Measurements from ENCODE around the gene TRAP1.

The TRAP1 gene

GRCh38 chr16:3745751-3746355 lies 28.5 kb upstream of the TRAP1 start:
- peaks cover 63% of the 10 kb centered on the region for H3K36me3 Mint-ChIP-seq
- no peaks in the 10 kb centered on the region for H3K27me3 Mint-ChIP-seq
- H3K9me3 Mint-ChIP-seq = no peaks in the 10 kb centered on the region
- H3K4me1 Mint-ChIP-seq = peaks cover 10% of the 10 kb centered on the region
- no peak overlapping the region for H3K27ac Mint-ChIP-seq
- H3K4me3 Mint-ChIP-seq = no peak overlapping the region
- CTCF ChIA-PET = no interaction called here
- no peak for DNase-seq

- no peak for DNase-seq
- Mint-ChIP-seq H3K9me3 (no peaks in the 10 kb centered on the region), H3K27me3 (no peaks in the 10 kb centered on the region), H3K27ac (no peak overlapping the region), H3K4me3 (no peak overlapping the region), H3K36me3 (peaks cover 59% of the 10 kb centered on the region), H3K4me1 (no peaks in the 10 kb centered on the region)
- CTCF ChIA-PET = interaction anchor here (0.6 kb wide), 2 partner anchors 54 to 119 kb away, joined by 3 to 4 read pairs; no protein-coding TSS in a partner anchor
Observed at GRCh38 chr16:3744018-3744417, 26.7 kb upstream of the TRAP1 start.

GRCh38 chr16:3740934-3741333 lies 23.6 kb upstream of the TRAP1 start:
- Mint-ChIP-seq H3K4me1 (no peaks in the 10 kb centered on the region), H3K27ac (no peak overlapping the region), H3K9me3 (no peaks in the 10 kb centered on the region), H3K36me3 (peaks cover 64% of the 10 kb centered on the region), H3K4me3 (no peak overlapping the region), H3K27me3 (no peaks in the 10 kb centered on the region)
- no peak for DNase-seq
- CTCF ChIA-PET = no interaction called here

GRCh38 chr16:3740186-3740585 lies 22.9 kb upstream of the TRAP1 start:
- no peak overlapping the region for H3K4me3 Mint-ChIP-seq
- H3K27me3 Mint-ChIP-seq = no peaks in the 10 kb centered on the region
- no peak for DNase-seq
- no peaks in the 10 kb centered on the region for H3K4me1 Mint-ChIP-seq
- no peak overlapping the region for H3K27ac Mint-ChIP-seq
- CTCF ChIA-PET = no interaction called here
- H3K9me3 Mint-ChIP-seq = no peaks in the 10 kb centered on the region
- peaks cover 63% of the 10 kb centered on the region for H3K36me3 Mint-ChIP-seq

- no peaks in the 10 kb centered on the region for H3K27me3 Mint-ChIP-seq
- no peak overlapping the region for H3K27ac Mint-ChIP-seq
- H3K36me3 Mint-ChIP-seq = peaks cover 64% of the 10 kb centered on the region
- DNase-seq = no peak
- no peak overlapping the region for H3K4me3 Mint-ChIP-seq
- CTCF ChIA-PET = no interaction called here
- no peaks in the 10 kb centered on the region for H3K4me1 Mint-ChIP-seq
- no peaks in the 10 kb centered on the region for H3K9me3 Mint-ChIP-seq
Observed at GRCh38 chr16:3739636-3740035, 22.3 kb upstream of the TRAP1 start.

- Mint-ChIP-seq H3K27ac (no peak overlapping the region), H3K4me3 (no peak overlapping the region), H3K4me1 (no peaks in the 10 kb centered on the region), H3K27me3 (no peaks in the 10 kb centered on the region), H3K36me3 (peaks cover 61% of the 10 kb centered on the region), H3K9me3 (no peaks in the 10 kb centered on the region)
- DNase-seq = no peak
- CTCF ChIA-PET = no interaction called here
Observed at GRCh38 chr16:3738541-3738940, 21.2 kb upstream of the TRAP1 start.

- no peak for DNase-seq
- CTCF ChIA-PET = no interaction called here
- H3K27me3 Mint-ChIP-seq = no peaks in the 10 kb centered on the region
- H3K4me1 Mint-ChIP-seq = no peaks in the 10 kb centered on the region
- H3K36me3 Mint-ChIP-seq = peaks cover 58% of the 10 kb centered on the region
- H3K4me3 Mint-ChIP-seq = no peak overlapping the region
- no peak overlapping the region for H3K27ac Mint-ChIP-seq
- H3K9me3 Mint-ChIP-seq = no peaks in the 10 kb centered on the region
Observed at GRCh38 chr16:3738128-3738527, 20.8 kb upstream of the TRAP1 start.

GRCh38 chr16:3737181-3737580 lies 19.9 kb upstream of the TRAP1 start:
- no peak overlapping the region for H3K4me3 Mint-ChIP-seq
- CTCF ChIA-PET = no interaction called here
- H3K27ac Mint-ChIP-seq = no peak overlapping the region
- H3K4me1 Mint-ChIP-seq = no peaks in the 10 kb centered on the region
- peaks cover 52% of the 10 kb centered on the region for H3K36me3 Mint-ChIP-seq
- H3K9me3 Mint-ChIP-seq = no peaks in the 10 kb centered on the region
- DNase-seq = no peak
- H3K27me3 Mint-ChIP-seq = no peaks in the 10 kb centered on the region

- H3K36me3 Mint-ChIP-seq = peaks cover 58% of the 10 kb centered on the region
- no peaks in the 10 kb centered on the region for H3K9me3 Mint-ChIP-seq
- H3K4me3 Mint-ChIP-seq = no peak overlapping the region
- no peaks in the 10 kb centered on the region for H3K4me1 Mint-ChIP-seq
- H3K27ac Mint-ChIP-seq = no peak overlapping the region
- no peak for DNase-seq
- H3K27me3 Mint-ChIP-seq = no peaks in the 10 kb centered on the region
- CTCF ChIA-PET = no interaction called here
Observed at GRCh38 chr16:3736116-3736515, 18.8 kb upstream of the TRAP1 start.

GRCh38 chr16:3735541-3735940 lies 18.2 kb upstream of the TRAP1 start:
- H3K27ac Mint-ChIP-seq = no peak overlapping the region
- peaks cover 64% of the 10 kb centered on the region for H3K36me3 Mint-ChIP-seq
- CTCF ChIA-PET = no interaction called here
- H3K4me1 Mint-ChIP-seq = no peaks in the 10 kb centered on the region
- H3K4me3 Mint-ChIP-seq = no peak overlapping the region
- no peak for DNase-seq
- H3K27me3 Mint-ChIP-seq = no peaks in the 10 kb centered on the region
- H3K9me3 Mint-ChIP-seq = no peaks in the 10 kb centered on the region

GRCh38 chr16:3734758-3735221 lies 17.5 kb upstream of the TRAP1 start:
- no peaks in the 10 kb centered on the region for H3K9me3 Mint-ChIP-seq
- CTCF ChIA-PET = no interaction called here
- H3K4me1 Mint-ChIP-seq = no peaks in the 10 kb centered on the region
- no peak for DNase-seq
- no peak overlapping the region for H3K4me3 Mint-ChIP-seq
- peaks cover 67% of the 10 kb centered on the region for H3K36me3 Mint-ChIP-seq
- H3K27me3 Mint-ChIP-seq = no peaks in the 10 kb centered on the region
- H3K27ac Mint-ChIP-seq = no peak overlapping the region

GRCh38 chr16:3734084-3734757 lies 16.9 kb upstream of the TRAP1 start:
- no peak overlapping the region for H3K4me3 Mint-ChIP-seq
- no peaks in the 10 kb centered on the region for H3K27me3 Mint-ChIP-seq
- no peaks in the 10 kb centered on the region for H3K9me3 Mint-ChIP-seq
- CTCF ChIA-PET = no interaction called here
- H3K36me3 Mint-ChIP-seq = peaks cover 70% of the 10 kb centered on the region
- no peaks in the 10 kb centered on the region for H3K4me1 Mint-ChIP-seq
- H3K27ac Mint-ChIP-seq = no peak overlapping the region
- no peak for DNase-seq

GRCh38 chr16:3732171-3732570 lies 14.8 kb upstream of the TRAP1 start:
- Mint-ChIP-seq H3K9me3 (no peaks in the 10 kb centered on the region), H3K4me1 (no peaks in the 10 kb centered on the region), H3K27ac (no peak overlapping the region), H3K27me3 (no peaks in the 10 kb centered on the region), H3K4me3 (no peak overlapping the region), H3K36me3 (peaks cover 67% of the 10 kb centered on the region)
- CTCF ChIA-PET = interaction anchor here (1.0 kb wide), 1 partner anchor 136 kb away, joined by 3 read pairs; no protein-coding TSS in a partner anchor
- no peak for DNase-seq

GRCh38 chr16:3731126-3731935 lies 14.0 kb upstream of the TRAP1 start:
- Mint-ChIP-seq H3K36me3 (peaks cover 62% of the 10 kb centered on the region), H3K4me1 (no peaks in the 10 kb centered on the region), H3K4me3 (no peak overlapping the region), H3K27ac (no peak overlapping the region), H3K27me3 (no peaks in the 10 kb centered on the region), H3K9me3 (no peaks in the 10 kb centered on the region)
- no peak for DNase-seq
- CTCF ChIA-PET = interaction anchor here (1.0 kb wide), 1 partner anchor 137 kb away, joined by 3 read pairs; no protein-coding TSS in a partner anchor

Measured in activated naive CD4-positive, alpha-beta T cell treated with anti-CD3 and anti-CD28 coated beads, Interleukin-2, amount 10 ng/mL, durations not matched to agents 7 days and 5 days (primary cell).